HG02840 (cell line): ENCODE measurements around the gene ST8SIA3.

Experiments
- ATAC-seq: cut with Tn5 transposase; IDR thresholded peaks from one replicate; pipeline ENCODE4 v1.9.1; 2021; ENCODE audit warnings: mild to moderate bottlenecking, moderate library complexity, moderate number of reproducible peaks; ENCODE audit not compliant: unreplicated experiment, low FRiP score

Gene ST8SIA3, protein sequence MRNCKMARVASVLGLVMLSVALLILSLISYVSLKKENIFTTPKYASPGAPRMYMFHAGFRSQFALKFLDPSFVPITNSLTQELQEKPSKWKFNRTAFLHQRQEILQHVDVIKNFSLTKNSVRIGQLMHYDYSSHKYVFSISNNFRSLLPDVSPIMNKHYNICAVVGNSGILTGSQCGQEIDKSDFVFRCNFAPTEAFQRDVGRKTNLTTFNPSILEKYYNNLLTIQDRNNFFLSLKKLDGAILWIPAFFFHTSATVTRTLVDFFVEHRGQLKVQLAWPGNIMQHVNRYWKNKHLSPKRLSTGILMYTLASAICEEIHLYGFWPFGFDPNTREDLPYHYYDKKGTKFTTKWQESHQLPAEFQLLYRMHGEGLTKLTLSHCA

DNA sequence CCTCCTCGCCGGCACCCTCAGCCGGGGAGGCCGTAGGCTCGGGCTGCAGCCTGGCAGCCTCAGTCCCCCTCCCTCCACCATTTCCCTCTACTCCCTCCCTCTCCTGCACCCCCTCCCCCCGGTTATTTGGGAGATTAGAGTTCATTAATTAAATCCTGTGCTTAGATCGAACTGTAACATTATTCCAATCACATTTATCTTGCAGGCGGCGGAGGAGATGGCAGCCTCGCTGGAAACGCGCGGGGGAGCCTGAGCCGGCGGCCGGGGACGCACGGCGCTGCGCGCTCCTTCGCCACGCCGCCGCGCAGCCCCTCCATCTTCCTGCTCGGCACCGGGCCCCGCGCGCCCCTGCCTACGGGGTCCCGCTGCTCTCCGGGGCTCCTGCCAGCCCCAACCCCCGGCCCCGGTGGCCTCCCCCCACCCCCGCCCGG is at the start of gene ST8SIA3:
ST8SIA3 (plus strand) TSS at position 287 of the 431 bp plus-strand sequence. CDS start 290 bp downstream, outside the sequence.
- no peak for ATAC-seq

DNA sequence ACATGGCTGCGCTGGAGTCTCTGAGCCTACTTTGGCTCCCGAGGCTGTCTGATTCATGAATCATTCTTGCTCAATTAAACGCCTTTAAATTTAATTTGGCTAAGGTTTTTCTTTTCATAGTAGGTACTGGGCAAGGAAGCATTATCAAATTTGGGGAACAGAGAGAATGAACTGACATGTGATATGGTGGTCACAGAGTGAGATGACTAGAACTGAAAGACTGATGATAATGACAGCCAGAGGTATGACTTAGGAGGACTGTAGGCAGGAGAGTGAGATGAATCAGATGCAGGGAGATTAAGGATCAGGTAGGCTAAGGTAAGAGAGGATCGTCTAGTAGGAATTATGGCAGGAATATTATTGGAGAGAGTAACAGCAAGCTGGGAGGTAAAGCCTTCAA is 40.9 kb upstream of the ST8SIA3 start:
- no peak for ATAC-seq

DNA sequence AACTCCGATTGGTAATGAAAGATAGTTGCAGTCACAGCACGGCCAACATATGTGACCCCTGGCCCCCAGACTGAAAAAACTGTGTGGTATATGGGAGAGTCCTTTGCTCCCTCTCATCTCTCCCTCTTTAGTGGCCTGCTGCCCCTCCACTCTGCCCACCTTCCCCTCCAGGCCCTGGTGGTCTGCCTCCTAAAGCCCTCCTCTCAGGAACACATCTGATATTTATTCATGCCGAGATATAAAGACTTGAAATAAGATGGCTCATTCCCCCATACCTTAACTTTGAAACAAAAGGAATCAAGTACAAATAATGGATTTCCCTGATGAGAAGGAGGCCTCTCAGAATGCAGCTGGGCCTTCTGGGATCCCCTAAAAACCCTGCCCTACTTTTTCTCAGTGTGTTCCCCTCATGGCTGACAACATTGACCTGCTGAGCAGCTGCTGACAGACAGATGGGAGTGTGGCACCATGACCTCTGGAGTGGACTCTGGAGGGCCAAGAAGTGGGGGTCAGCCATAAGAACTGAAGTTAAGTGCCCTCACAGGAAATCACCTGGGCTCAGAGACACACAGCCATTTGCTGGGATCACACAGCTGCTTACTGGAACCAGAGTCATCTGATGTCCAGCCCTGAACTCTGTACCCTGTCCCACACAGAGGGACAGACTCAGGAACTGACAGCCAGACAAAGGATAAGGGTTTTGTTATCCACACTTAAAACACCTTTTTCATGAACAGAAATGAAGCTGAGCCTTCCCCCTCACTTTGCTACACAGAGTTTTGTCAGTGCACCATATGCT is 39.8 kb upstream of the ST8SIA3 start:
- ATAC-seq, result no peak

DNA sequence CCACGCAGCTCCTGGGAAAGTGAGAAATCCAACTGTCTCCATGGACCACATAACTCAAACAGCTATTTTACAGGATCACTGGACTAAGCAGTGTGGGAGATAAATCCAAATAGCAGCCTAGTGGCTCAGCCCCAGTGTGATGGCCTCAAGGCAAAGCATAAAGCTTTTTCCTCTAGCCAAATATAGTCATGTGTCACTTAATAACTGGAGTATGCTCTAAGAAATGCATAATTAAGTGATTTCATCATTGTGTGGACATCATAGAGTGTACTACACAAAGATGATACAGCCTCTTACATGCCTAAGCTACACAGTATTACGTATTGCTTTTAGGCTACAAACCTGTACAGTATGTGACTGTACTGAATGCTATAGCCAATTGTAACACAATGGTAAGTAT is 31.8 kb upstream of the ST8SIA3 start:
- no peak for ATAC-seq

DNA sequence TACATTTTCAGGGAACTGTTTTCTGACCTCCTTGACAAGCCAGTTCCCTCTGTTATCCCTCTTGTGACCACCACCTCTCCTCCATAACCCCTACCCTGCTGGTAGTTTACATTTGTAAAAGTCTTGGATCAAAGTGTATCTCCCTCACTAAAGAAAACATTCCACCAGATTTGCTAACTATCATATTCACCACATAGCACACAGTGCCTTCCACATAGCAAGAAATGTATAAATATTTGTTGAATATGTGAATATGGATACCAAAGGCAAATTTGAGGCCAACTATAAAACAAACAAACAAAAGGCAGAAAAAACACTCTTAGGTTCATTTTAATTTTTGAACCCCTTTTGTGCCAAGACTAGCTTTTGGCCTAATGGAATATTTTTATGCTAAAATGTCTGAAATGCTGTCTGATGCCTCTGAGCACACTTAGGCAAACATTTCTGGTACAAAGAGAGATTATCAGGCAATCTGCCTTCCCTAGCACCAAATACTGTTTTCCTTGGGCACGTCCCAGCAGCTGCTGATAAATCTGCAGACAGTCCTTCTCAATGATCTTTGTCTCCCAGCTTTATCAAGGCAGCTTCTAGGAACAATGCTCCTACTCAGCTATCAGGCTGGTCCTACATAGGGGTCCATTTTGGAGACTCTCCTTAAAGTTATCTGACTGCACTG is 26.7 kb upstream of the ST8SIA3 start:
- no peak for ATAC-seq

DNA sequence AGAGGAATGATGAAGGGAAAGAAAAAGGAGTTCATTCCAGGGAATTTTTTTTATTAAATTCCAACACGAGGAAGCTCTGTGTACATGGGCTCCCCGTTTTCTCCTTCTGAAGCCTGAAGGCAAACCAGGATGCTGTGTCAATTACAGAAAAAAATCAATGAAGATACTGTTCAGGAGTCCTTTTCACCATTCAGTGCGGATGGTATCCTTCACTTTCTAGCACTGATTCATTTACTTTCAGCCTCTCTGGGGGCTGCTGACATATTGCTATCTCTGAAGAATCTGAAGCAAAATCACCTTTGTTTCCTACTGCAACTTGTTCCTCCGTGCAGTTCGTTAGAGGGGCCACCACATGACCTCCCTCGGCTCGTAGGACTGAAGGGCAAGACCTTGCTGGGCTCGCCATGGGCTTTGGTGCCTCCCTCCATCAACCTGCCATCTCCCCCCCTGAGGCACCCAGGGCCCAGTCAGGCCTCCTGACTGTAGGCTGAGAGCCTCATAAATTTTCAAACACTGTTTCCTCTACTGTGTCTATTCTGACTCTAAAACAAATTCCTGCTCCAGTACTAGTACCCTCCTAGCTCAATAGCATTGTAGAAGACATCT is 25.5 kb upstream of the ST8SIA3 start:
- no peak for ATAC-seq

DNA sequence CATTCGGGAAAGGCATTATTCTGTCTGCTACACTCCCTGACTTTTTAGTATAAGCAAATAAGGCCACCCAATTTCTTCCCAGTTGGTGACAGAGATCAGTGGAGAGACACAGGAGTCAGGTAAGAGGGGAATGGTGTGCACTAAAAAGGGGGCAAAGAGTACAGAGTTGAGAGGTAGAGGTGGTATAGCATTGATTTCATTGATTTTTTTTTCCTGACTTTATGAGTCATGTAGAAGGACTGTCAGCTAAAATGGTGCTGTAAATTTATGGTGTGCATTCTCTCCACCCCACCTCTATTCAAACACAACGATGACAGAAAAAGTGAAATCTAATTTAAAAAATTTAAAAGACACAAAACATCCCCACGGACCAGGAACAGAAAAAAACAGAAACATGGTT is 23.7 kb upstream of the ST8SIA3 start:
- ATAC-seq, result no peak

DNA sequence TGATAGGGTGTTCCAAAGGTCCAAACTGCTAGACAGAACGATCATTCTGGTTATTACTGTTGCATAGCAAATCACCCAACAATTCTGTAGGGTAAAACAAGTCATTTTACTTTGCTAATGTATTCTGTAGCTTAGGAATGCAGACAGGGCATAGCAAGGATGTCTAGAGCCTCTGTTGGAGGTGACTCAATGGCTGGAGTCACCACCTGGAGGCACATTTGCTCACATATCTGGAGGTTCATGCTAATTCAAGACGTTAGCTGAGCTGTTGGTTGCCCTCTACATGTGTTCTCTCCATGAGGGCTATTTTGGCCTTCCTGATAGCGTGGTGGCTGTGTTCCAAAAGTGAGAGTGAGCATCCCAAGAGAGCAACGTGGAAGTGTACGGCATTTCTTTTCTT is 22.5 kb upstream of the ST8SIA3 start:
- ATAC-seq, result no peak

DNA sequence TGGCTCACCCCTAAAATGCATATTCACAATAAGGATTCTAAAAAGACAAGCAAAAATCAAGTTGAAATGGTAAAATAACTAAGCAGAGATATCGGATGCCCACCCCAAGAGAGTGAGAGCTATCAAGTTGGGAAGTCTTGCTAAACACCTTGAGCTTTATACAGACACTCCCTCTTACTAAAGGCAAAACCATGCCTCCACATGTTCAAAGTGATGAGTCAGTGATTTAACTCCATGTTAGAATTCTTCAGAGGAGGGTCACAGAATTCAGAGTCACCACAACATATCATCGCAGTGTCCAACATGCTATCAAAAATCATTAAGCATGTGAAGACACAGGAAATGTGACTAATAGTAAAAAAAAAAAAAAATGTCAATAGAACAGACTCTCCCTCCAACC is 20.6 kb upstream of the ST8SIA3 start:
- ATAC-seq, result no peak

DNA sequence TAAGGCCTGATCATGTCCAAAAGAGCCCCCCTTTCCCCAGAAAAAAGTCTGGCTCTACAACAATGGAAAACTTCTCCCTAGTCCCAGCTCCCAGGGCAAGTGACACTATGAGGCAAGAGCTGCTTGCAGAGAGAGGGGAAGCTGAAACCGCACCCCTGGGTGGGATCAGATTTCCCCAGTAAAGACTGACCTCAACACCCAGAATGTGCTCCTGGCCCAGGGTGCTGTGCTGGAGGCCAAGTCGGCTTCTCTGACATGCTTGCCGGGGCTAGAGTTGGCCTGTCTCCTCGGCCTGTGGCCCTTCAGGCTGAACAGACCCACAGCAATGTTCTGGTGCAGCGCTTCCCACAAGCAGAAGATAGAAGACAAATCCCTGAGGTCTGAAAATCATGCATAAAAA is 18.4 kb upstream of the ST8SIA3 start:
- ATAC-seq, result no peak

DNA sequence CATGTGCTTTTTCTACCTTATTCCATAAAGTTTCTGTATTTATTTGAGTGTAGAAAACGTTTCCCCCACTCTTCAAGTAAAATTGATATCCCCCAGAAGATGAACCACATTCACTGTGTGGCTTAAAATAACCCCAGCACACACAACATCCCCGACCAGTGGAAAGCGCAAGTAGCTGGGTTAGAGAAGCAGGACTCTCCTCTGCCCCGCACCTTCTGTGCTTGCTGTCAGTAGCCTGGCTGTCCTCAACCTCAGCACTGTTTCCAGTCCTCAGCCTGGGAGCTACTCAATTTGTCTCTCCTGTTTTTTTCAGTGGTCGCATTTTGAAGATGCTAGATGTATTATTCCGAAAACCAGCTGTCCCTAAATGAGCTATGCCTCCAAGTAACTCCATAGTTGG is 18.0 kb upstream of the ST8SIA3 start:
- ATAC-seq, result no peak

DNA sequence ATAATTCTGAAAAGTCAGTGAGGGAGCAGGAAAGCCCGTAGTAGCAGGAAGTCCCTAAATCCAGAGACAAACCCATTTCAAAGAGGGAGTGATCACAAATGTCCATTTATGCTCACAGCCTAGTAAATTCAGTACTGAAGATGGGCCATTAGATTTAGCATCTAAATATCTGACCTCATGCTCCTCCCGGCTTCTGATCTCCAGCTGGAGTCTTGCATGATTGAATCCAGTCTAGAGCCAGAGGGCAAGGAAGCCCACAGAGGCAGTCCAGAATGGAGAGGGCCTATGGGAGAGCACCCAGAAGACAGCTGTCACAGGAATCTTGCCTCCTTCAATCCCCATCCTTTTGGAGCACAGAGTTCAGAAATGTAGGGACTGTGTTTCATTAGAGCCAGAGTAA is 16.0 kb upstream of the ST8SIA3 start:
- ATAC-seq, result no peak

DNA sequence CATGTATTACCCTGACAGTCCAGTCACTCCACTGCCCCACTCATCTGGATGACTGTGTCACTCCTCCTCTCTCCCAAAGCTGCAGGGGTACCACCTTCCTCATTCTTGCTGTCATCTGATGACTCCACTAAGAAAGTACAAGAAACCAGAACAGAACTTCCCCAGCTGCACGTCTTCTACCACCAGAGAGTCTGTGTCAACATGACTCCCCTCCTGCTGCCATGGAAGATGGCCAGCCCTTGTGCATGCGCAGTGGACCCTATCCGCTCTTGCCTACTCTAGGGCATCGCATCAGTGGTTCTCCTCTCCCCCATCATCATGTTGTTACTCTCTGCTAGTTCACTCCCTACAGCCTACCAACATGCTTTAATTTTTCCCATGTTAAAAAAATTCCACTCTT is 14.5 kb upstream of the ST8SIA3 start:
- no peak for ATAC-seq

DNA sequence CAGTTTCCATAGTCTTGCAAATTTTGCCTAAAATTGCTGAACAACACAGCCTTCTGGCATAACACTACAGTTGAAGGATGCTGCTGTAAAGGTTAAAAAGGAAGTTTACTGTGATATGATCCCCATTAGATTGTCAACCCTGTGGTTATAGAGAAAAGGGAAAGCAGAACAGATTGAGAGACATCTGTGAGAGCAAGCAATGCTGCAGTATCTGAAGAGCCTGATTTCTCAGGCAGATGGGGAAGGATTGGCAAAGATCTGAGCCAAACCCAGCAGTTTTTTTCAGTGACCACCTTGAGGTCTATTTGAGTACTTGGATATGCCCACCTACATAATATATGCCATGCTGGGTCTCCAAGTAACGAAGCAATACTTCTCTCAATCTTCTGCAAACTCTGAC is 8.5 kb upstream of the ST8SIA3 start:
- no peak for ATAC-seq

DNA sequence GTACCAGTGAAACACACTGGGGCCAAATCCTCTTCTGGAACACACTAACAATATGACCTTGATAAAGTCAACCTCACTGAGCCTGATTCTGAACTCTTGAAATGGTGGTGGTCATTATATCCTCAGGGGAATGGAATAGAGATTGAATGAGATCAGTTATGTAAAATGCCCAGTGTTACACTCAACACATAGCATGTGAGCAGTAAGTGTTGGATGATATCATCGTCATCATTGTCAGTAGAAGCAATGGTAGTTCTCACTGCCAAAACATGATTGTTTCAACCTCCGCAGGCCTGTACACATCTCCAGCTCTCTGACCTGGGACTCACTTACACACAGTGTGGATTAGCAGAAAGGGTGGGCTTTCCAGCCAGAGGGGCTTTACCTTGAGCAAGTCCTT is 5.5 kb upstream of the ST8SIA3 start:
- no peak for ATAC-seq

DNA sequence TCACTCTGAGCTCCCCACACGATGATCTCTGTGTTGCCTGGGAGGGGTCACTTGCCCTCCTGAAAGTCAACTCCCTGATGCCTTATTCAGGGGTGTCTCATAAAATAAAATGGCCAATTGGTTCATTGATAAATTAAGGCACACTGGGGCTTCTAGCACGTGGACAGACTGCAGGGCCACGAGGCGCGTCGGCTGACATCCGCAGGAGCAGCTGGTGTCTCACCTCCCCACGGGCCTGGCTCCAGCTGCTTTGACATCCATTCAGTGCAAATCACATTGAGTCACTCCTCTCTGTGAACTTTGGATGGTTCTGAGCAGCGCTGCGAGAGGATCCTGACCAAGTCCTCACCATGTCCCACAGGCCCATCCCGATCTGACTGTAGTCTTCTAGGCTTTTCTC is 4.6 kb upstream of the ST8SIA3 start:
- ATAC-seq, result no peak

DNA sequence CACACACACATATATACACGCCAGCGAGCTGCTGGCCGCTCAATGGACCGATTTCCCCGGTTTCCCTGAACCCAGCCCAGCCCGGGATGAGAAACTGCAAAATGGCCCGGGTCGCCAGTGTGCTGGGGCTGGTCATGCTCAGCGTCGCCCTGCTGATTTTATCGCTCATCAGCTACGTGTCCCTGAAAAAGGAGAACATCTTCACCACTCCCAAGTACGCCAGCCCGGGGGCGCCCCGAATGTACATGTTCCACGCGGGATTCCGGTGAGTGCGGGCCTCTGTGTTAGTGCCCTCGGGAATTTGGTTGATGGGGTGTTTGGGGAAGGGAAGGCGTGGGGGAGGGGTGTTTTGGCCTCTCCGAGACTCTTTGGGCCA is 392 bp downstream of the ST8SIA3 start:
- no peak for ATAC-seq

DNA sequence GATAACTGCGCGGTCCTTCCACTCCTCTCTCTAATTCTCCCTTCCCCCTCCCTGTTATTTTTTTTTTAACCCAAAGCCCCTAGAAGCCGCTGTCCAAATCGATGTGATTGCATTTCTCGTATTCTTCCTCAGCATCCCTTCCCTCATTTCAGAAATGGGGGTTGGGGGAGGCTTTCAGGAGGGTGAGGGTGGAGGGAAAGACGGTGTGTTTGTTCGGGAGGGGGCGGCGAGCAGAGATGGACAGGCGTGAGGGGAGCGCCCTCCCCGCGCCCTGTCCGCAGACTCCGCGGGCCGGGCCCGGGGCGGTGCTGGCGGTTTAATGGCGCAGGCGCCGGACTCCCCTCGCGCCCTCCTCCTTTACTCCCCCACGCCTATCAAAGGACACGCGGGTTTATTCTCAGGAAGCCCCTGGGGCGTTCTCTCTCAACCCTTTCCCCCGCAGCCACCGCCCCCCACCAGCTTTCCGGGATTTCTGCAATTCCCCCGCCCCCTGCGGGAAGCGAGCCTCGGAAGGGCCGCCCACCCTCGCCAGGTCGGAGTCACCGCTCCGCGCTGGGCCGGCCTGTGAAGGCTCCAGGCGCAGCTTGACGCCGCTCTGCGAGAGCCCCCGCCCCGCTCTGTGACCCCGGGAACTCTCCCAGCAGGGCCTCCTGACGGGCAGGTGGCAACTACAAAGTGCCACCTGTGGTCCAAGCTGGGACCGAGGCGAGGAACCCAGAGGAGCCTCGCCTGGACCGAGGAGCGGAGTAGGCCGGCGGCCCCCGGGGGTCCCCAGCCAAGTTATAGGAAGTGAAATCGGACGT is 981 bp downstream of the ST8SIA3 start:
- no peak for ATAC-seq

DNA sequence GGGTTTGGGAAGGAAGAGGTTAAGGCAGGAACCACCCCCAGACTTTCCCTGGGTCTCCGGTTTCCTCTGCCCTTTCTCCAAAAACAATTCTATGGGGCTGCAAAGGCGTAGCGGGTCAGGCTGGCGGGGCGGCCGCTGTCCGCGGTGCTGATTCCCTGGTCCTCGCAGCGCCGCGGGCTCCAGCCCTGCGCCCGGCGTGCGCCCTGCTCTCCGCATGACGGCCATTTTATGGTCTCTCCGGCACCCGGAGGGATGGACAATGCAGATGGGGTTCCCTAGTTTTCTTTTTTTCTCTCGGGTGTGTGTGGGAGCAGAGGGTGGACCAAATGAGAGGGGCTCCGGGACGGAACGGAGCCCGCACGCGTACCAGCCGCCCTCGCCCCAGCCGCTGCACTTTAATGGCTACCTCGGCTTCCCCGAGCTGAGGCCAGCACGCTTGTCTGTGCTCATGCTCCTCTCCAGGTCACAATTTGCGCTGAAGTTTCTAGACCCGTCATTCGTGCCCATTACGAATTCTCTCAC is 1.6 kb downstream of the ST8SIA3 start:
- ATAC-seq, result no peak

DNA sequence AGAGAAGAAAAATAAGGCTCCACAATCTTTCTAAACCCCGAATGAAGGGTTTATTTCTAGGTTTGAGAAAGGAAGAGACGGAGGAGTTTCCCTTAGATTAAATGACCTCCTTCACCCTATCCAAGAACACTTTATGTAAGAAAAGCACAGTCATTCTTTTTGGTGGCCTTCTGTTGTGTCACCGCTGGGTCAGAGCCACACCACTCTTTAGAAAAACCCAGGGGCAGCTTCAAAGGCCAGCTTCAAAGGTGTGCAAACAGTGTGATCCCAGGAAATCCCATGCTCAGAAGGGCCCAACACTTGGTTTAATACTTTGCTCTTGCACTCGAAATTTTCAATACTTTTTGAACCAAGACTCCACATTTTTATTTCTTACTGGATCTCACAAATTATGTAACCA is 7.1 kb downstream of the ST8SIA3 start:
- no peak for ATAC-seq
